Breast epithelium (tissue), 3 donors: Measurements from ENCODE around the gene ROR2.

ENCODE experiments used
- CTCF ChIP-seq, 3 donors: fragments of 450-650 bp; IDR thresholded peaks; one replicate each; pipeline ENCODE4 v1.5.1; 2016 to 2017; ENCODE audit warnings: antibody characterized with exemption in 3 of 3, mild to moderate bottlenecking in 3 of 3, moderate library complexity in 3 of 3
- POLR2A ChIP-seq: fragments of 450-650 bp; IDR thresholded peaks from one replicate; pipeline ENCODE4 v1.6.1; 2016; ENCODE audit warnings: antibody characterized with exemption, mild to moderate bottlenecking, moderate library complexity

DNA sequence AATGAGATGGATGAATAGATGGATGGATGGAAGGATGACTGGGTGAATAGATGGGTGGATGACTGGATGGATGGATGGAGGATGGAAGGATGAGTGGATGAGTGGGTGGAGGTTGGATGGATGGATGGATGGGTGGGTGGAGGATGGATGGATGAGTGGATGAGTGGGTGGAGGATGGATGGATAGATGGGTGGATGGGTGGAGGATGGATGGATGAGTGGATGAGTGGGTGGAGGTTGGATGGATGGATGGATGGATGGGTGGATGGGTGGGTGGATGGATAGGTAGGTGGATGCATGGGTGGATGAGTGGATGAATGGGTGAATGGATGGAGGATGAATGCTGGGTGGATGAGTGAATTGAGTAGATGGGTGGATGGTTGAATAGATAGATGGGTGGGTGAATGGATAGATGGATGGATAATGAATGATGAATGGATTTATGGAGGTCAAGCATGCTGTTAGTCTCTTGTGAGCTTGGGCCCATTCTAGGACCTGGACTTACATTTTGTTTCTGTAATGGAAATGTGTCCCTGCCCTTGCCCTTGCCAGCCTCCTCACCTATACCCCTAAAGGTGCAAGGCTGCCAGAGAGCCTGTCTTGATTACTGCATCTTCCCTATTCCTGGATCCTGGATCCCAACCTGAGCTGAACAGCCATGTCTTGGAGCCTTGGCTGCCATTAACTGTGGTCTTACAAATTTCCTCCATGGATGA, 366.7 kb downstream of the ROR2 start:
- TF ChIP-seq CTCF (IDR thresholded peaks at IDR 0.05), result no peak
- TF ChIP-seq POLR2A, result no peak
